Lower lobe of right lung (tissue), 2 donors: ENCODE results near the gene UBAC2. TPM values are rescaled to one million over a fixed set of nuclear protein-coding genes. Genes with fewer than 3 reads are reported as not detected.

ENCODE experiments used
- ATAC-seq, 2 donors: fragments of 200-7000 bp; cut with Tn5 transposase; one replicate each; pipeline ENCODE4 v1.9.1; 2020 to 2022; ENCODE audit warnings: mild to moderate bottlenecking in 2 of 2, moderate library complexity in 2 of 2
- DNase-seq: peaks from one replicate; pipeline ENCODE4 v3.0.0-alpha.2; 2020
- H3K27ac ChIP-seq: fragments of 200-600 bp; one replicate; pipeline ENCODE4 v1.8.0; 2022
- H3K27me3 ChIP-seq: fragments of 200-600 bp; one replicate; pipeline ENCODE4 v1.8.0; 2022; ENCODE audit warnings: low read depth
- H3K36me3 ChIP-seq: fragments of 200-600 bp; one replicate; pipeline ENCODE4 v1.8.0; 2022; ENCODE audit warnings: mild to moderate bottlenecking
- H3K4me1 ChIP-seq: fragments of 200-600 bp; one replicate; pipeline ENCODE4 v1.8.0; 2022
- H3K4me3 ChIP-seq: fragments of 200-600 bp; one replicate; pipeline ENCODE4 v1.8.0; 2022; ENCODE audit warnings: mild to moderate bottlenecking
- H3K9me3 ChIP-seq: fragments of 200-600 bp; one replicate; pipeline ENCODE4 v1.8.0; 2022
- intact Hi-C: fragments of 100-400 bp; cut with DNase I; formaldehyde crosslinking; loops from one replicate; pipeline ENCODE4 v1.11.0; 2022
- total RNA-seq: library from RNA; stranded (reverse); fragmentation: NEBNext Ultra II Directional; extraction: Animal tissue kit (Norgen Biotek cat#: 25700); gene quantifications from one replicate; pipeline ENCODE4 v1.2.1, GENCODE V29; 2021
- TF ChIP-seq, protein P1 (sequence below): fragments of 200-600 bp; IDR thresholded peaks from one replicate; pipeline ENCODE4 v1.8.0; 2022; ENCODE audit warnings: antibody characterized with exemption, mild to moderate bottlenecking
- donor health status: DM: no; HTN: yes; CAD: no; lungs with severe emphysema.

The UBAC2 gene
- total RNA-seq, 1 donor from 2014 or later = 44.5 TPM

DNA sequence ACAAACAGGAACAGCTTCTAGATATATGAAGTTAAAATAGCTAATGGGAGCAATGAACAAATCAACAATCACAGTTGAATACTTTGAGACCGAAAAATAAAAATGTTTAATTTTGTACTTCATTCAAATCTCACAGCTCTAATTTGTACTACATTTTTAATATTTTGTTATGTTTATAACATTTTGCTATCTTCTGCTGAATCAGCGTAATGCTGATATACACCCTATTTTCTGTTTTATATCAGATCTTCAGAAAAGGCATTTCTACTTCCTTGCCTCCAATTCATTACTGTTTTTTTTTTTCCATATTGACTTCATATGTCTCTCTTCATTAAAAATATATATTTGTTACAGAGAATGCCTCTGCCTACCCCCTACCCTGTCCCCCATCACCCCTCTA is 134.4 kb downstream of the UBAC2 start:
- TF ChIP-seq, protein P1, sequence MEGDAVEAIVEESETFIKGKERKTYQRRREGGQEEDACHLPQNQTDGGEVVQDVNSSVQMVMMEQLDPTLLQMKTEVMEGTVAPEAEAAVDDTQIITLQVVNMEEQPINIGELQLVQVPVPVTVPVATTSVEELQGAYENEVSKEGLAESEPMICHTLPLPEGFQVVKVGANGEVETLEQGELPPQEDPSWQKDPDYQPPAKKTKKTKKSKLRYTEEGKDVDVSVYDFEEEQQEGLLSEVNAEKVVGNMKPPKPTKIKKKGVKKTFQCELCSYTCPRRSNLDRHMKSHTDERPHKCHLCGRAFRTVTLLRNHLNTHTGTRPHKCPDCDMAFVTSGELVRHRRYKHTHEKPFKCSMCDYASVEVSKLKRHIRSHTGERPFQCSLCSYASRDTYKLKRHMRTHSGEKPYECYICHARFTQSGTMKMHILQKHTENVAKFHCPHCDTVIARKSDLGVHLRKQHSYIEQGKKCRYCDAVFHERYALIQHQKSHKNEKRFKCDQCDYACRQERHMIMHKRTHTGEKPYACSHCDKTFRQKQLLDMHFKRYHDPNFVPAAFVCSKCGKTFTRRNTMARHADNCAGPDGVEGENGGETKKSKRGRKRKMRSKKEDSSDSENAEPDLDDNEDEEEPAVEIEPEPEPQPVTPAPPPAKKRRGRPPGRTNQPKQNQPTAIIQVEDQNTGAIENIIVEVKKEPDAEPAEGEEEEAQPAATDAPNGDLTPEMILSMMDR = no peak
- no peak for ATAC-seq
- H3K9me3 ChIP-seq = no peaks in the 10 kb centered on the region
- no peak overlapping the region for H3K4me3 ChIP-seq
- no peaks in the 10 kb centered on the region for H3K27me3 ChIP-seq
- H3K36me3 ChIP-seq = no peaks in the 10 kb centered on the region
- no peaks in the 10 kb centered on the region for H3K4me1 ChIP-seq
- no peak overlapping the region for H3K27ac ChIP-seq
- intact Hi-C loops = no loop called here
- DNase-seq = no peak

DNA sequence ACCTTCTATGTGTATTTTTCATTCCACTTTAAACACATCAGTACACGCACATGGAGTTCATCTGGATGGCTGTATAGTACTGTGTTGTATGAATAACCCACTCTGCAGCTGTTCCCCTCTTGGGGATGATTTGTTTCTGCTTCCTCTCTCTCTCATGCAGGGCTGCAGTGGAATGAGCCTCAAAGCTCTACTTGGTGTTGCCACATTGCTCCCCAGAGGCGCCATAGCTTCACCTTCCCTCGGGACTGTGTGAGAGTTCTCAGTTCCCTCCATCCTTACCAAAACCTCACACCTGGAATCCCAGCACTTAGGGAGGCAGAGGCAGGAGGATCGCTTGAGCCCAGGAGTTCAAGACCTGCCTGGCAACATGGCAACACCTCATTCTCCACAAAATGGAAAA is 134.9 kb downstream of the UBAC2 start:
- H3K27me3 ChIP-seq = no peaks in the 10 kb centered on the region
- TF ChIP-seq, protein P1 = no peak

DNA sequence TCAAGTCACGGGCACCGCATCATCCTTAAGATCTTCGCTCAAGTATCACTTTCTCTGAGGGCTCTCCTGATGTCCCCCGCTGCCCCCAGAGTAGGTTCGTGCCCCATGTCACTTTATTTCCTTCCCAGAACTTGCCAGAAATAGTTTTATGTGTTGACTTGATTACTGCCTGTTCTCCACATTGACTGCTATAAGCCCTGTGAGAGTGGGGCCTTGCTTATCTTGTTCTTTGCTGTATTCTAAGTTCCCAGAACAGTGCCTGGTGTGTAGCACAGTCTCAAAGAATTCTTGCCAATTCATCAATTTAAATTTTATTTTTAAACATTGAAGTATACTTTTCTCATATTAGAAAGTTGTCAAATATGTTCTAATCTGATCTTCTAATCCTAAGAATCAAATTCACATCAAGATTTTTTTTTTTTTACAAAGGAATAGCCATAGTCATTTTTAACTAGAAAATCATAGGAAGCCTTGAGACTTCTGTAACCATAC is 138.6 kb downstream of the UBAC2 start:
- no peak overlapping the region for H3K27ac ChIP-seq
- no peaks in the 10 kb centered on the region for H3K4me1 ChIP-seq

More for the DNA sequence above, 134.9 kb downstream of the UBAC2 start:
- Histone ChIP-seq H3K4me1 (no peaks in the 10 kb centered on the region), H3K9me3 (no peaks in the 10 kb centered on the region), H3K4me3 (no peak overlapping the region), H3K36me3 (peaks cover 5% of the 10 kb centered on the region), H3K27ac (no peak overlapping the region)
- DNase-seq = no peak
- peak in 1 of 2 donors; percentile 37 for ATAC-seq
- intact Hi-C loops = no loop called here

DNA sequence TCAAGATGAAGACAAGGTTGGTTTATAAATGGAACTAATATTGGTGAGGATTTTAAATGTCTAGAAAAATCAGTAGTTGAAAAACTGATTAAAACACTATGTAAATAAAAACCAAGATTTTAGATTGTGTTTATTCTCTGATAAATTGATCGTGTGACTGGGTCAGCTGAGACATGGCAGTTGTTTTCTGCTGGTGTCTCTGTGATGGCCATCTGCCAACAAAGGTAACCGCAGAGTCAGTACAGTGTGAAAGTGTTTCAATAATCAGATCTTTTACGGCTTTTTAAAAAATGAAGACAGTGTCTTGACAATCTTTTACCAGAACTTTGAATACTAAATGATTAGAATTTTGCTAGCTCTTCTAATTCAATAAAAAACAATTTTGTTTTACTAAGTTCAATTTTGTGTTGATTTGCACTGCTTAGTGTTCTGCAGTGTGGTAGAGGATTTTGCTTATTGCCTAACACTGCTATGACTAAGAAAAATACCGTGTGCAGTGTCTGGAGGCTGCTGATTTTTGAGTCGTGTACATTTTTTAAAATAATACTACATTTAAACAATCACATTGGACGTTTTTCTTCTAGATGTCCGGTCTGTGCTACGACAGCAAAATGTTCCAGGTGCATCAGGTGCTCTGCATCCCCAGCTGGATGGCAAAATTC is 139.2 kb downstream of the UBAC2 start:
- intact Hi-C loops = no loop called here
- DNase-seq = no peak
- H3K4me3 ChIP-seq = no peak overlapping the region

More for the DNA sequence above, 138.6 kb downstream of the UBAC2 start:
- Histone ChIP-seq H3K36me3 (peaks cover 42% of the 10 kb centered on the region), H3K4me3 (no peak overlapping the region), H3K9me3 (no peaks in the 10 kb centered on the region), H3K27me3 (no peaks in the 10 kb centered on the region)
- intact Hi-C loops = no loop called here
- TF ChIP-seq, protein P1 = no peak
- ATAC-seq (no peak), DNase-seq (no peak)

DNA sequence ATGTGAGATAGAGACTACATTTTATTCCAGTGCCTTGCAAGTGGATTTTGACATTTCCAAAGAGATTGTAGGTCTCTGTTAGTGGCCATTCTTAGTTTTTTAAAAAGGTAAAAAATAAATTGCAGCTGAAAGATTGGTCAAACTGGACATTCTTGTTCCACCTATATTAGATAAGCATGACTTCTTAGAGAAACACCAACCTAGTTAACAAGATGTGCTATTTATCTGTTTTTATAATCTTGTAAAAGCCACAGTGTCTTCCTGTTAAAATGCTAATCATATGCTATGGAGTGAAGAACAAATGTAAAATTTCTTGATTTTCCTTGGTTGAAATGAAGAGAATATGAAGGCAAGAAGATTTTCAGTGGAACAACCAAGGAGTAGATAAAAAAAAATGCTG is 140.0 kb downstream of the UBAC2 start:
- DNase-seq = no peak
- H3K36me3 ChIP-seq = peaks cover 50% of the 10 kb centered on the region

More for the DNA sequence above, 139.2 kb downstream of the UBAC2 start:
- TF ChIP-seq, protein P1 = no peak
- ATAC-seq = no peak
- no peak overlapping the region for H3K27ac ChIP-seq
- H3K9me3 ChIP-seq = no peaks in the 10 kb centered on the region
- no peaks in the 10 kb centered on the region for H3K27me3 ChIP-seq
- H3K4me1 ChIP-seq = no peaks in the 10 kb centered on the region
- peaks cover 48% of the 10 kb centered on the region for H3K36me3 ChIP-seq

More for the DNA sequence above, 140.0 kb downstream of the UBAC2 start:
- Histone ChIP-seq H3K4me1 (no peaks in the 10 kb centered on the region), H3K27ac (no peak overlapping the region), H3K9me3 (no peaks in the 10 kb centered on the region), H3K27me3 (no peaks in the 10 kb centered on the region), H3K4me3 (no peak overlapping the region)
- no peak for ATAC-seq
- intact Hi-C loops = no loop called here
- TF ChIP-seq, protein P1 = no peak
